Lower lobe of right lung (tissue), 2 donors: Measurements from ENCODE around the gene ZNF563. TPM values are rescaled to one million over a fixed set of nuclear protein-coding genes. Genes with fewer than 3 reads are reported as not detected.

Source experiments
- ATAC-seq, 2 donors: fragments of 200-7000 bp; cut with Tn5 transposase; one replicate each; pipeline ENCODE4 v1.9.1; 2020 to 2022; ENCODE audit warnings: mild to moderate bottlenecking in 2 of 2, moderate library complexity in 2 of 2
- DNase-seq: peaks from one replicate; pipeline ENCODE4 v3.0.0-alpha.2; 2020
- H3K27ac ChIP-seq: fragments of 200-600 bp; one replicate; pipeline ENCODE4 v1.8.0; 2022
- H3K27me3 ChIP-seq: fragments of 200-600 bp; one replicate; pipeline ENCODE4 v1.8.0; 2022; ENCODE audit warnings: low read depth
- H3K36me3 ChIP-seq: fragments of 200-600 bp; one replicate; pipeline ENCODE4 v1.8.0; 2022; ENCODE audit warnings: mild to moderate bottlenecking
- H3K4me1 ChIP-seq: fragments of 200-600 bp; one replicate; pipeline ENCODE4 v1.8.0; 2022
- H3K4me3 ChIP-seq: fragments of 200-600 bp; one replicate; pipeline ENCODE4 v1.8.0; 2022; ENCODE audit warnings: mild to moderate bottlenecking
- H3K9me3 ChIP-seq: fragments of 200-600 bp; one replicate; pipeline ENCODE4 v1.8.0; 2022
- intact Hi-C: fragments of 100-400 bp; cut with DNase I; formaldehyde crosslinking; loops from one replicate; pipeline ENCODE4 v1.11.0; 2022
- total RNA-seq: library from RNA; stranded (reverse); fragmentation: NEBNext Ultra II Directional; extraction: Animal tissue kit (Norgen Biotek cat#: 25700); gene quantifications from one replicate; pipeline ENCODE4 v1.2.1, GENCODE V29; 2021
- TF ChIP-seq, protein P1 (sequence below): fragments of 200-600 bp; IDR thresholded peaks from one replicate; pipeline ENCODE4 v1.8.0; 2022; ENCODE audit warnings: antibody characterized with exemption, mild to moderate bottlenecking
- donor health status: DM: no; HTN: yes; CAD: no; lungs with severe emphysema.

ZNF563 gene
- total RNA-seq, 1 donor from 2014 or later: 2.3 TPM

DNA sequence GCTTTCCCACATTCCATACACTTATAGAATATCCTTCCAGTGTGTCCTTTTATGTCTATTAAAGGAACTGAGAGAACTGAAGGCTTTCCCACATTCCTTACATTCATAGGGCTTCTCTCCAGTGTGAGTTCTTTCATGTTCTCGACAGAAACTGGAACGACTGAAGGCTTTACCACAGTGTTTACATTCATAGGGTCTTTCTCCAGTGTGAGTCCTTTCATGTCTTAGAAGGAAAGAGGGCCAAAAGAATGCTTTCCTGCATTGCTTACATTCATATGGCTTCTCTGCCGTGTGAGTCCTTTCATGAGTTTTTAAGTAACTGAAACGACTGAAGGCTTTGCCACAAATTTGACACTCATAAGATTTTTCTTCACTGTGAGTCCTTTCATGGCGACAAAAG lies 61.0 kb downstream of the ZNF563 start:
- H3K36me3 ChIP-seq: peaks cover 41% of the 10 kb centered on the region
- intact Hi-C loops: no loop called here
- TF ChIP-seq, protein P1, sequence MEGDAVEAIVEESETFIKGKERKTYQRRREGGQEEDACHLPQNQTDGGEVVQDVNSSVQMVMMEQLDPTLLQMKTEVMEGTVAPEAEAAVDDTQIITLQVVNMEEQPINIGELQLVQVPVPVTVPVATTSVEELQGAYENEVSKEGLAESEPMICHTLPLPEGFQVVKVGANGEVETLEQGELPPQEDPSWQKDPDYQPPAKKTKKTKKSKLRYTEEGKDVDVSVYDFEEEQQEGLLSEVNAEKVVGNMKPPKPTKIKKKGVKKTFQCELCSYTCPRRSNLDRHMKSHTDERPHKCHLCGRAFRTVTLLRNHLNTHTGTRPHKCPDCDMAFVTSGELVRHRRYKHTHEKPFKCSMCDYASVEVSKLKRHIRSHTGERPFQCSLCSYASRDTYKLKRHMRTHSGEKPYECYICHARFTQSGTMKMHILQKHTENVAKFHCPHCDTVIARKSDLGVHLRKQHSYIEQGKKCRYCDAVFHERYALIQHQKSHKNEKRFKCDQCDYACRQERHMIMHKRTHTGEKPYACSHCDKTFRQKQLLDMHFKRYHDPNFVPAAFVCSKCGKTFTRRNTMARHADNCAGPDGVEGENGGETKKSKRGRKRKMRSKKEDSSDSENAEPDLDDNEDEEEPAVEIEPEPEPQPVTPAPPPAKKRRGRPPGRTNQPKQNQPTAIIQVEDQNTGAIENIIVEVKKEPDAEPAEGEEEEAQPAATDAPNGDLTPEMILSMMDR: no peak
- H3K4me3 ChIP-seq: no peak overlapping the region
- H3K9me3 ChIP-seq: peaks cover 93% of the 10 kb centered on the region
- no peaks in the 10 kb centered on the region for H3K27me3 ChIP-seq
- ATAC-seq: no peak
- no peak for DNase-seq
- H3K4me1 ChIP-seq: no peaks in the 10 kb centered on the region
- H3K27ac ChIP-seq: no peak overlapping the region

DNA sequence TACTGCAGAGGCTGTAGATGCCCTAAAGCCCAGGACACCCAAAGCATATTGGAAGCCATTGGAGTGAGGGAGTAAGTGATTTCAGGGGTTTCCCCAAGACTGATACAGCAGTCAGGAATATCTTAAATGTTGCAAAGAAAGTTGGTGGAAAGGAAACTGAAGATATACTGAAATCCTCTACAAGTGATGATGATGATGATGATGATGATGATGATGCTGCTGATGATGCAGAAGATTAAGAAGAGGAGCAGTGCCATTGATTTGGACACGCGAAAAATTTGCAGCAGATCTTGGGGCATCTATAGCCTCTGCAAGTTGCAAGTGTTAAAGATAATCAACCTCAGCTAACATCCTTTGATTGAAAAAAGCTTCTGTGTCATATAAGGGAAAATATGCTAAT lies 62.6 kb downstream of the ZNF563 start:
- DNase-seq: no peak
- ATAC-seq: no peak
- Histone ChIP-seq H3K4me3 (no peak overlapping the region), H3K4me1 (no peaks in the 10 kb centered on the region), H3K9me3 (peaks cover 93% of the 10 kb centered on the region), H3K36me3 (peaks cover 34% of the 10 kb centered on the region), H3K27me3 (no peaks in the 10 kb centered on the region), H3K27ac (no peak overlapping the region)
- TF ChIP-seq, protein P1: no peak
- intact Hi-C loops: no loop called here

Other genes with a start within 250 kb of the ZNF563 start
- 6.6 TPM for gene ZNF20, start 193.3 kb downstream of the ZNF563 start, total RNA-seq
- 8.4 TPM for gene ZNF625, start 176.9 kb downstream of the ZNF563 start, total RNA-seq
- gene ZNF136, start 170.5 kb downstream of the ZNF563 start, total RNA-seq: 14.9 TPM
- 12.8 TPM for gene ZNF44, start 38.8 kb downstream of the ZNF563 start, total RNA-seq
- gene ZNF442, start 32.0 kb upstream of the ZNF563 start, total RNA-seq: 2.5 TPM
- gene ZNF799, start 67.6 kb upstream of the ZNF563 start, total RNA-seq: 6.5 TPM
- gene ZNF443, start 107.4 kb upstream of the ZNF563 start, total RNA-seq: 3.3 TPM
- 3.9 TPM for gene ZNF709, start 151.2 kb upstream of the ZNF563 start, total RNA-seq
- 15.4 TPM for gene ZNF564, start 217.8 kb upstream of the ZNF563 start, total RNA-seq